HepG2 (cell line): ENCODE measurements around the gene SF1. TPM values are rescaled to one million over a fixed set of nuclear protein-coding genes. Genes with fewer than 3 reads are reported as not detected.

Source experiments
- FOXJ3 ChIP-seq: sonication (generic); formaldehyde crosslinking; IDR thresholded peaks from 2 replicates; pipeline ENCODE4 v1.4.0; 2020; ENCODE audit warnings: missing genetic modification reagents, mild to moderate bottlenecking, borderline replicate concordance
- HMG20A ChIP-seq: IDR thresholded peaks from 2 replicates; pipeline ENCODE4 v1.6.1; 2016; ENCODE audit warnings: borderline replicate concordance
- MED1 ChIP-seq: sonication (generic); formaldehyde crosslinking; IDR thresholded peaks from 2 replicates; pipeline ENCODE4 v1.4.0; 2020; ENCODE audit warnings: missing genetic modification reagents
- MYC ChIP-seq: sonication (generic); formaldehyde crosslinking; IDR thresholded peaks from 2 replicates; pipeline ENCODE4 v1.9.0; 2021; ENCODE audit warnings: missing genetic modification reagents, borderline replicate concordance
- PATZ1 ChIP-seq: sonication (generic); formaldehyde crosslinking; IDR thresholded peaks from 2 replicates; pipeline ENCODE4 v1.4.0; 2020; ENCODE audit warnings: missing genetic modification reagents
- RBAK ChIP-seq: sonication (generic); formaldehyde crosslinking; IDR thresholded peaks from 2 replicates; pipeline ENCODE4 v1.5.1; 2020; ENCODE audit warnings: mild to moderate bottlenecking, missing genetic modification reagents
- SIN3A ChIP-seq: IDR thresholded peaks from 2 replicates; pipeline ENCODE4 v1.6.1; 2011; ENCODE audit warnings: low read depth, mild to moderate bottlenecking, control low read depth, low read length, borderline replicate concordance
- SMAD9 ChIP-seq: sonication (generic); formaldehyde crosslinking; IDR thresholded peaks from 2 replicates; pipeline ENCODE4 v1.5.1; 2020; ENCODE audit warnings: mild to moderate bottlenecking, missing genetic modification reagents
- SOX5 ChIP-seq: IDR thresholded peaks from 2 replicates; pipeline ENCODE4 v1.6.1; 2016; ENCODE audit warnings: borderline replicate concordance
- ZFP82 ChIP-seq: sonication (generic); formaldehyde crosslinking; IDR thresholded peaks from 2 replicates; pipeline ENCODE4 v1.5.1; 2020; ENCODE audit warnings: mild to moderate bottlenecking, missing genetic modification reagents, borderline replicate concordance
- ZNF660 ChIP-seq: sonication (generic); formaldehyde crosslinking; IDR thresholded peaks from 2 replicates; pipeline ENCODE4 v1.5.1; 2020; ENCODE audit warnings: mild to moderate bottlenecking, low read depth, missing genetic modification reagents, borderline replicate concordance
- ZNF670 ChIP-seq: sonication (generic); formaldehyde crosslinking; IDR thresholded peaks from 2 replicates; pipeline ENCODE4 v1.8.0; 2022; ENCODE audit warnings: mild to moderate bottlenecking, missing genetic modification reagents, borderline replicate concordance
- ZNF792 ChIP-seq: IDR thresholded peaks from 2 replicates; pipeline ENCODE4 v1.6.1; 2016
- ZNF891 ChIP-seq: sonication (generic); formaldehyde crosslinking; IDR thresholded peaks from 2 replicates; pipeline ENCODE4 v1.5.0; 2020; ENCODE audit warnings: mild to moderate bottlenecking, missing genetic modification reagents
- polyA plus RNA-seq, 8 experiments: library from polyadenylated mRNA; depleted of rRNA in 3 of 8; stranded (reverse) in 7 of 8; unstranded in 1 of 8; fragments of >200 nt; fragmentation: Illumina TruSeq in 4 of 8; extraction: Trizol in 4 of 8; gene quantifications; 2 replicates each; pipeline versions ENCODE4 v1.2.1 to v1.2.3, GENCODE V29; 2011 to 2016; ENCODE audit warnings: low read depth in 4 of 8, missing spikeins in 1 of 8, mixed read lengths in 1 of 8; ENCODE audit not compliant: insufficient read depth in 1 of 8
- total RNA-seq, 5 experiments: library from RNA; depleted of rRNA; stranded (reverse); fragments of >200 nt; fragmentation: Illumina TruSeq; extraction: Trizol; gene quantifications; 2 replicates each; pipeline ENCODE4 v1.2.3, GENCODE V29; 2016; ENCODE audit warnings: low read depth in 1 of 5
- TF ChIP-seq, protein P1 (sequence below): sonication (generic); formaldehyde crosslinking; IDR thresholded peaks from 2 replicates; pipeline ENCODE4 v1.4.0; 2020; ENCODE audit warnings: mild to moderate bottlenecking, missing genetic modification reagents
- TF ChIP-seq, protein P2 (sequence below): fragments of 450-650 bp; IDR thresholded peaks from 2 replicates; pipeline ENCODE4 v1.6.1; 2017; ENCODE audit warnings: mild to moderate bottlenecking
- TF ChIP-seq, protein P3 (sequence below): IDR thresholded peaks from 2 replicates; pipeline ENCODE4 v1.6.1; 2012; ENCODE audit warnings: low read length, improper control_type of control experiment
- TF ChIP-seq, protein P4 (sequence below): sonication (generic); formaldehyde crosslinking; IDR thresholded peaks from 2 replicates; pipeline ENCODE4 v1.4.0; 2020; ENCODE audit warnings: mild to moderate bottlenecking, missing genetic modification reagents

SF1 gene
- total and polyA plus RNA-seq, 2 of the 13 experiments (the other 11 are each of a cell fraction or from before 2014, with no cell fraction given) = 55.5 to 70.4 TPM

- TF ChIP-seq, protein P1, sequence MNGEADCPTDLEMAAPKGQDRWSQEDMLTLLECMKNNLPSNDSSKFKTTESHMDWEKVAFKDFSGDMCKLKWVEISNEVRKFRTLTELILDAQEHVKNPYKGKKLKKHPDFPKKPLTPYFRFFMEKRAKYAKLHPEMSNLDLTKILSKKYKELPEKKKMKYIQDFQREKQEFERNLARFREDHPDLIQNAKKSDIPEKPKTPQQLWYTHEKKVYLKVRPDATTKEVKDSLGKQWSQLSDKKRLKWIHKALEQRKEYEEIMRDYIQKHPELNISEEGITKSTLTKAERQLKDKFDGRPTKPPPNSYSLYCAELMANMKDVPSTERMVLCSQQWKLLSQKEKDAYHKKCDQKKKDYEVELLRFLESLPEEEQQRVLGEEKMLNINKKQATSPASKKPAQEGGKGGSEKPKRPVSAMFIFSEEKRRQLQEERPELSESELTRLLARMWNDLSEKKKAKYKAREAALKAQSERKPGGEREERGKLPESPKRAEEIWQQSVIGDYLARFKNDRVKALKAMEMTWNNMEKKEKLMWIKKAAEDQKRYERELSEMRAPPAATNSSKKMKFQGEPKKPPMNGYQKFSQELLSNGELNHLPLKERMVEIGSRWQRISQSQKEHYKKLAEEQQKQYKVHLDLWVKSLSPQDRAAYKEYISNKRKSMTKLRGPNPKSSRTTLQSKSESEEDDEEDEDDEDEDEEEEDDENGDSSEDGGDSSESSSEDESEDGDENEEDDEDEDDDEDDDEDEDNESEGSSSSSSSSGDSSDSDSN = peak; percentile 54; the same call in 1 of the 2 replicates
- TF ChIP-seq, protein P2, sequence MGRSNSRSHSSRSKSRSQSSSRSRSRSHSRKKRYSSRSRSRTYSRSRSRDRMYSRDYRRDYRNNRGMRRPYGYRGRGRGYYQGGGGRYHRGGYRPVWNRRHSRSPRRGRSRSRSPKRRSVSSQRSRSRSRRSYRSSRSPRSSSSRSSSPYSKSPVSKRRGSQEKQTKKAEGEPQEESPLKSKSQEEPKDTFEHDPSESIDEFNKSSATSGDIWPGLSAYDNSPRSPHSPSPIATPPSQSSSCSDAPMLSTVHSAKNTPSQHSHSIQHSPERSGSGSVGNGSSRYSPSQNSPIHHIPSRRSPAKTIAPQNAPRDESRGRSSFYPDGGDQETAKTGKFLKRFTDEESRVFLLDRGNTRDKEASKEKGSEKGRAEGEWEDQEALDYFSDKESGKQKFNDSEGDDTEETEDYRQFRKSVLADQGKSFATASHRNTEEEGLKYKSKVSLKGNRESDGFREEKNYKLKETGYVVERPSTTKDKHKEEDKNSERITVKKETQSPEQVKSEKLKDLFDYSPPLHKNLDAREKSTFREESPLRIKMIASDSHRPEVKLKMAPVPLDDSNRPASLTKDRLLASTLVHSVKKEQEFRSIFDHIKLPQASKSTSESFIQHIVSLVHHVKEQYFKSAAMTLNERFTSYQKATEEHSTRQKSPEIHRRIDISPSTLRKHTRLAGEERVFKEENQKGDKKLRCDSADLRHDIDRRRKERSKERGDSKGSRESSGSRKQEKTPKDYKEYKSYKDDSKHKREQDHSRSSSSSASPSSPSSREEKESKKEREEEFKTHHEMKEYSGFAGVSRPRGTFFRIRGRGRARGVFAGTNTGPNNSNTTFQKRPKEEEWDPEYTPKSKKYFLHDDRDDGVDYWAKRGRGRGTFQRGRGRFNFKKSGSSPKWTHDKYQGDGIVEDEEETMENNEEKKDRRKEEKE = no peak
- TF ChIP-seq FOXJ3 (no peak), ZNF670 (CRISPR knock-in tag) (peak; percentile 66; the same call in 1 of the 2 replicates), ZNF891 (no peak), PATZ1 (CRISPR knock-in tag) (0 out of 2 replicates have a peak, but pooled peaks have one; percentile 19), SOX5 (CRISPR knock-in tag) (no peak), SMAD9 (CRISPR knock-in tag) (peak; percentile 67; the same call in 1 of the 2 replicates), RBAK (CRISPR knock-in tag) (no peak), MYC (CRISPR knock-in tag) (no peak; the same call in 1 of the 2 replicates), SIN3A (peak; percentile 39; the same call in 1 of the 2 replicates), ZNF660 (CRISPR knock-in tag) (no peak), HMG20A (CRISPR knock-in tag) (no peak), MED1 (CRISPR knock-in tag) (0 out of 2 replicates have a peak, but pooled peaks have one; percentile 18), ZFP82 (0 out of 2 replicates have a peak, but pooled peaks have one; percentile 67), ZNF792 (CRISPR knock-in tag) (no peak)
- TF ChIP-seq, protein P3, sequence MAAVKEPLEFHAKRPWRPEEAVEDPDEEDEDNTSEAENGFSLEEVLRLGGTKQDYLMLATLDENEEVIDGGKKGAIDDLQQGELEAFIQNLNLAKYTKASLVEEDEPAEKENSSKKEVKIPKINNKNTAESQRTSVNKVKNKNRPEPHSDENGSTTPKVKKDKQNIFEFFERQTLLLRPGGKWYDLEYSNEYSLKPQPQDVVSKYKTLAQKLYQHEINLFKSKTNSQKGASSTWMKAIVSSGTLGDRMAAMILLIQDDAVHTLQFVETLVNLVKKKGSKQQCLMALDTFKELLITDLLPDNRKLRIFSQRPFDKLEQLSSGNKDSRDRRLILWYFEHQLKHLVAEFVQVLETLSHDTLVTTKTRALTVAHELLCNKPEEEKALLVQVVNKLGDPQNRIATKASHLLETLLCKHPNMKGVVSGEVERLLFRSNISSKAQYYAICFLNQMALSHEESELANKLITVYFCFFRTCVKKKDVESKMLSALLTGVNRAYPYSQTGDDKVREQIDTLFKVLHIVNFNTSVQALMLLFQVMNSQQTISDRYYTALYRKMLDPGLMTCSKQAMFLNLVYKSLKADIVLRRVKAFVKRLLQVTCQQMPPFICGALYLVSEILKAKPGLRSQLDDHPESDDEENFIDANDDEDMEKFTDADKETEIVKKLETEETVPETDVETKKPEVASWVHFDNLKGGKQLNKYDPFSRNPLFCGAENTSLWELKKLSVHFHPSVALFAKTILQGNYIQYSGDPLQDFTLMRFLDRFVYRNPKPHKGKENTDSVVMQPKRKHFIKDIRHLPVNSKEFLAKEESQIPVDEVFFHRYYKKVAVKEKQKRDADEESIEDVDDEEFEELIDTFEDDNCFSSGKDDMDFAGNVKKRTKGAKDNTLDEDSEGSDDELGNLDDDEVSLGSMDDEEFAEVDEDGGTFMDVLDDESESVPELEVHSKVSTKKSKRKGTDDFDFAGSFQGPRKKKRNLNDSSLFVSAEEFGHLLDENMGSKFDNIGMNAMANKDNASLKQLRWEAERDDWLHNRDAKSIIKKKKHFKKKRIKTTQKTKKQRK = no peak
- TF ChIP-seq, protein P4, sequence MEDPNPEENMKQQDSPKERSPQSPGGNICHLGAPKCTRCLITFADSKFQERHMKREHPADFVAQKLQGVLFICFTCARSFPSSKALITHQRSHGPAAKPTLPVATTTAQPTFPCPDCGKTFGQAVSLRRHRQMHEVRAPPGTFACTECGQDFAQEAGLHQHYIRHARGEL (CRISPR knock-in tag) = no peak
Observed at GRCh38 chr11:64803158-64803845, 25.0 kb upstream of the SF1 start, which contains the start of gene MAP4K2 (continued).
